HG02884 (cell line): Measurements from ENCODE around the gene CPB2.

ENCODE experiments used
- ATAC-seq: cut with Tn5 transposase; IDR thresholded peaks from one replicate; pipeline ENCODE4 v1.9.1; 2021; ENCODE audit warnings: mild to moderate bottlenecking, moderate library complexity; ENCODE audit not compliant: unreplicated experiment

Gene CPB2

DNA sequence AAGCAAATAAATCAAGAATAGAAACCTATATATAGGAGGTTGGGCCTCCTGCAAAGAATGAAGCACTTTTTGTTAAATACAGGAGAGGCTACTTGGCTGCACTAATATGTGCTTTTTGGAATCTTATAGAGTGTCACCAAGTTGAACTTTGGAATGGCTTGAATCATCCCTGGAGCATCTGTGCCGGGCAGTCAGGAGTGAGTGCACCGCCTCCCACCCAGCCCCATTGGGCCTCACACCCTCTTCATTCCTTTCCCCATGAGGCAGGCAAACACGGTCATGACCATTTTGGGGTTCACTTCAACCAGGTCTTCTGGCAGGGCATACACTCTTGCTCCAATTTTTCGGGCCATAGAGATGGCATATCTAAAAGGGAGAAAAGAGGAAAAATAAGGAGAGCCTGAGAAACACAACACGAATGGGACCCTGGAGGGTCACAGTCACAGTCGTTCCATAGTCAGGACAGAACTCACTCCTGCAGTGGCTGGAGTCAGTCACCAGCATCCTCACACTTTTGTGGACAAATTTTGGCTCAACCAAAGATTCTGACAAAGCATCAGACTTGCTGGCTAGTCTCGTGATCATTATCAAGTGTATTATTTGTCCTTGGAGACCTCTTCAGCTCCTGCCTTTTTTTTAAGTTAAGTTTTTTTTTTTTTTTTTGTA, 22.7 kb upstream of the CPB2 start:
- ATAC-seq: no peak

DNA sequence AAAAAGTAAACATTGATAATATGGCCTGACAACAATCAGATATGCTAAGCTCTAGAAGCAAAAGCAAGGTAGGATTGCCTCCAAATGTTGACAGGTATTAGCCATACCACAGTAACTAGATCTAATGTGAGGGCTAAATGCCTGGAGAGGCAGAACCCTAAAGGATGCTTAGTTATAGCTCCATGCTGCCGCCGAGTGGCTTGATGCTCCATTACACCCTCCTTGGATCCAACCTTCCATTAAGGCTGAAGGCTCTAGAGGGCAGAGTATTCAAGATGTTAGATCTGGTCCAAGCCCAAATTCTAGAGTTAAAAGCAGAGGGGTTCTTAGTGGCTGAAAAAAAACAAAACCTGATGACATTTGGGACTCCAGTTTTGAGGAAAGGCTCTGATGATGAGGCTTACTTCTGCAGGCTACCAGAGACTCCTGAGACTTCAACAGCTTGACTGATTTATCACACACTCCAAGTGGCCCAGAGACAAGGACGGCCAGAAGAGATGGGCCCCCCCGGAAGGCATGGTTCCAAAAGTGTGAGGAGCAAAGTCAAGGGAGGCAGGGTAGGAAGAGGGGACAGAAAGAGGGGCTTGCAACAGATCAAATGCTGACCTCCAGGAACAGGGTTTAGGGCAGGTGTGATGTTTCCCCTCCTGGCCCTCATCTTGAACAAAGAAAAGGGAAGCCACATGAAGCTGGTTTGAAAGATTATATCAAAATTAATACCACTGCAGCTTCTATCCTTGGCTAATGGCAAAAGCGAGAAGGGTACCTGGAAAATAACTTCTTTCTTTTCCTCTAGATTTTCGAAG, 21.9 kb upstream of the CPB2 start:
- peak; percentile 40 for ATAC-seq

DNA sequence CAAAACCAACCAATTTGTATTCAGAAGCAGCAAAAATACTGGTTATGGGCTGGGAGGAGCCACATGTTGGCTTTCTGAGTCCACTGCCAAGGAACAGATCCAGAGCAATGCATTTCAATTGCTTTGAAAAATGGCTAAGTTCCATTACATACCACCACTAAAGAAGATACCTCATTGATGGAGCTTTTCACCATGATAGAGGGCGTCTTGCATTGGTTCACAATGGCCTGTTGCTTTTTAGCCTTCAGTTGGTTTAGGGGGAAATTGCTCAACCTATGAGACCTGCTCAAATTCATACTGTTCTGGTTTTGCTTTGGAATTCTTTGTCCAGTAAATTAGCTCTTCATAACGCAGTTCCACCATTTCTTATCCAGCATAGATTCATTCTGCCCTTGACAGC, 21.2 kb upstream of the CPB2 start:
- no peak for ATAC-seq

DNA sequence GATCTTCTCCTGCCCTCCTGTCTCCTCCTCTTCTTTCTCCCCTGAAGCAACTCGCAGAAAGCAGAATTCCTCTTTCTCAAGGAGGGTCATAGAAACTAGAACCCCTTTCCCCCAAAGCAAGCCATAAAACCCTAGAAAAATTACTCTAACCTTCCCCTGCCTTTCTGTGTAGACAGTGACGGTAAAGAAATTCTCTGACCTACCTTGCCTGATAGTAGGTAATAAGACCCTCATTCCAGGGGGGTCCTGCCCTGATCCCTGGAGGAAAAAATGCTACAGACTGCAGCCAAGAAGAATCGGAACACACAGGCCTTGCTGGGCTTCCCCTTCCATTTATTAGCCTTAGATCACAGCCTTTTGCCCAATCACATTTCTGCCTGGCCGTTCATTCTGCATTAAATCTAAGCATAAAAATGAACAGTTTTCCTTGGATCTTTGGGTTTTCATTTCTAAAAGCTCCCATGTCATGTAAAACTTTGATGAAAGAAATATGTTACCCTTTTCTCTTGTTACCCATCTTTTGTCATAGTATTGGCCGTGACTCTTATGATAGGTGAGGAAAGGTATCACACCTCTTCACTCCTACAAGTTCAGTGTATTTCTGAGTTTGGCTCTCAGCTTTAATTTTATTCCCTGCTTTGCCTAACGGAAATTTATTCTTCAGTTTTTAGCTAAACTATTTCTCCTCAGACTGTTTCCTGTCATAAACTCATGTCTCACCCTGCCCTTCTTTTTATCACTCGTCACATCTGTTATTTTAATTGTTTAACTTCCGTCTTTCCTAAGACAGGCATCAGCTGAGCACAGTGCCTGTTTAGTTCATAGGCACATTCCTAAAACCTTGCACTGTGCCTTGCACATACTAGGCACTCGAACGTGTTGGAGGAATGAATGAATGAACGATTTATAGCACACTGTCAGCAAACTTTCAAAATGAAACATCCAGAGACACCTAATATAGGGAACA, 20.4 kb upstream of the CPB2 start:
- no peak for ATAC-seq

DNA sequence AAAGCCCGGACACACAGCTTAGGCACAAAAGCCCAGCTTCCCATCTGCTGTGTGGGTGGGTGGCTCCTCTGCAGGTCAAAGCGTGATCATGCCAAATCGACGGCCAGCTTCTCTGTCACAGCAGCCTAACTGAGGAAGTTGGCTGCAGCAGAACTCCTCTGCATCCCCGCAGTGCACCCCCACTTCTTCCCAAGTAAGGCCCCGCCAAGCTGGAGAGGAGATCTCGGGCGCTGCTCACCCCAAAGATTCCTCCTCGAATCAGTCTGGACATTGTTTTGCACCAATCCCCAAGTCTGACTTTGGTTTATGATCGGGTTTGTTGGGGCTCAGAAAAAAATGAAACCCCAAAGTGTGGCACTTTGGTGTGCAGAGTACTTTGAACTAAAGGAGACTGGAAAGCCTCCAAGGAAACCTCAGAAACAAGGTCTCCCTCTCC, 19.7 kb upstream of the CPB2 start:
- ATAC-seq: peak; percentile 41

DNA sequence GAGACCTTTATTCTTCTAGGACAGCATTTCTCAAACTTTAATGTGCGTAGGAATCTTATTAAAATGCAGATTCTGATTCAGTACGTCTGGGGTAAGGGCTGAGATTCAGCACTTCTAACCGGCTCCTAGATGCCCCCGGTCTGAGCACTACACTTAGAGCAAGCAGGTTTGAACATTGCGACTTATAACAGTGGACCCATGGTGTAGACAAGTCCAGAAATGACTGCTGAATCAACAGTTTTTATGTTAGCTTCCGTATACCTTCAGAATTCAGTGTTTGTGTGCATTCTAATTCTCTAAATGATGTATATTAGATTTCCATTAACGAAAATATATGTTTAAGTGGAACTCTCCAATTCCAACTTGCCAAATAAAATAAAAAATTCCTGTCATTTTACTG, 17.5 kb upstream of the CPB2 start:
- ATAC-seq: no peak

DNA sequence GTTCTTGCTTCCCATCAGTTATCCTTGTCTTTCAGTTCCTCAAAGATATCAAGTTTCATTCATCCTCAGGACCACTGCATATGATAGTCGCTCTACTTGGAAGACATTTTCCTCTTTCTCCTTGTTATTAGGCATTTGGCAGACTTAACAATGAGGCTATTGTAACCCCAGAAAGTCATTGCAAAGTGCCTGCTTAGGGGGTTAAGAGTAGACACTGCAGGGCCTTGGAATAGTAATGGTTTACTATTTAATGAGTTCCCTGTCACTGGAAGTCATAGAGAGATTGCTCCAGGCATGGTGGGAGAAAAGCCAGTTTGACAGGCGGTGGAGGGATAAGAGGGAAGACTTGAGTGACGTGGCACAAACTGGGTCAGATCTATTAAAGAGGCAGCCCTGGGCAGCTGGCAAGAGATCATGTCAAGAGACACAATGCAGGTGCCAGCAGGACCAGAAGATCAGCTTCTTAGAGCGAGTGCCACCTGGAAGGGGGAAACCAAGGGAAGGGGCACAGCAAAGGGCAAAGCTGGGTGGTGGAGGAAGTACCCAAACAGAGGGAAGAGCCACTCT, 16.8 kb upstream of the CPB2 start:
- ATAC-seq: no peak

DNA sequence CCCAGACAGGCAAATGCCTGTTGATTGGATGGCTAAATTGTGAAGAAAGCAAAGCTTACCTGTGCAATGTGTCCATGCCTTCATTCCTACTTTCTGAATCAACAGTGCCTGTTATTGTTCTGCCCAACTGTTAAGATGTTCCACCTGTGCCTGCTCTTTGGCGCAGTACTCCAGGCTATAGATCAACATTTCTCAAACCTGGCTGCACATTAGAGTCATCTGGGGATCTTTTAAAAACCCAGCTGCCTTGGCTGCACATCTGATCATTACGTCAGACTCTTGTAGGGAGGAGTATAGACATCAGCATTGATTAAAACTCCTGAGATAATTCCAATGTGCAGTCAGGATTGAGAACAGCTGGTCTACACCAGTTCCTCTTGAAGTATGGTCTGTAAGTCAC, 16.2 kb upstream of the CPB2 start:
- no peak for ATAC-seq

DNA sequence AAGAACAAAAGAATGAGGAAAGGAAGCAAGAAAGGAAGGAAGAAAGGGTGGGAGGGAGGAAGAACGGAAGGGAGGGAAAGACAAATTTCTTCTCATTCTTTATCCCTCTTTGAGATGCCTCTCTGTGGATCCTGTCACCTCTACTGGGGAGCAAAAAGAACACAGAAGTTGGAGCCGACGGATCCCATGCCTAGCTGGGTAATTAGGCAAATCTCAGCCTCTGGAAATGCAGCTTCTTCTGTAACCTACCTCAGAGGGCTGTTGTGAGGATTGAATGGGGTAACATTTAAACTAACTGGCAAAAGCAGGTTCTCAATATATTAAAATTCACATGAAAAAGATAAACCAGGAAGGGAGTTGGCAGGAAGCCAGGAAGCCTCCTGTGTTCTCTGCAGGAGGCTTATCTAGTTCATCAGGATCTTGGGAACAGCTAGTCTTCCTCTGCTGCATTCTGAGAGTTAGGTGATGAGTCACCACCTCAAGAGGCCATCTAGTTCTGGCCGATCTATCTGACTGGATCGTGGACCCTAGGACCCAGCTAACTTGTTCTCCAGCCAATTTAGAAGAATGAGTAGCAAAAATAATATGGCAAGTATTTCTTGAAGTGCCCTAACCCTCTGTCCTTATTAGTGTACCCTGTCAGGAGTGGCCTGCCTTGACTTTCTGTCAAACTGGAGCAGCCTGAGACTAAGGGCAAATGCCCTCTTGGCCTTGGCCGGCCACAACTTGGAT, 15.2 kb upstream of the CPB2 start:
- ATAC-seq: no peak

DNA sequence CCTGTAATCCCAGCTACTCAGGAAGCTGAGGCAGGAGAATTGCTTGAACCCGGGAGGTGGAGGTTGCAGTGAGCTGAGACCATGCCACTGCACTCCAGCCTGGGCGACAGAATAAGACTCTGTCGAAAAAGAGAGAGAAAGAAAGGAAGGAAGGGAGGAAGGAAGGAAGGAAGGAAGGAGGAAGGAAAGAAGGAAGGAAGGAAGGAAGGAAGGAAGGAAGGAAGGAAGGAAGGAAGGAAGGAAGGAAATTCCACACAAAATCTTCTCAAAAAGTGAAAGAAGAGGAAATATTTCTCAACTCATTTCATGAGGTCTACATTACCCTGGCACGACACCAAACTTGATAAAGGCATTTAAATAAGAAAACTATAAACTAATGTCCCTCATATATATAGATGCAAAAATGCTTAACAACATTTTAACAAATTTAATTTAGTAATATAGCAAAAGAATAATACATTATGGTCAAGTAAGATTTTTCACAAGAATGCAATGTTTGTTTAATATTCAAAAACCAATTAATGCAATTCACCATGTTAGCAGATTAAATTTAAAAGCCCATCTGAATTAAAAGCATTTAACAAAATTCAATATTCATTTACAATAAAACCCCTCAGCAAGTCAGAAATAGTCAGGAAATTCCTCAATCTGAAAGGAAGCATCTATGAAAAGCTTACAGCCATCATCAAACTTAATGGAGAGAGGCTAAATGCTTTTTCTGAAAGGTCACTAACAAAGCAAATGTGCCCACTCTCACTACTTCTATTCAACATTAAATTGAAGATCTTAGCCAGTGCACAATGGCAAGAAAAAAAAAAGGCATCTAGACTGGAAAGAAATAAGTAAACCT, 12.0 kb upstream of the CPB2 start:
- ATAC-seq: no peak

DNA sequence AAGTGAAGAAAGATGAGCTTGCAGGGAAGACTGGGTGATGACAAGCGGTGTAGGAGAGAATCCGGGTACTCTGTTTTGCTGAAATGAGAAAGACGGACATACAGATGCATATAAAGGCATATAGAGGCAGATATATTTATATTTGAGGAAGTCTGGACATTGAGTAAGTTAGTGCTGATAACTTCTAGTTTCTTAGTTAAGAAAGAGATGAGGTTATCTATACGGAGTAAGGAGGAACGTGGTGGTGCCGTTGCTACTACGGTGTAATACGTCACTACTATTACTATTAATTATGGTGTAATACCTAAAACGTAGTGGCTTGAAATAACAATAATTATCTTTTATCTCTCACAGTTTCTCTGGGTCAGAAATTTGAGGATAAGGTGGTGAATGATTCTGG, 9.8 kb upstream of the CPB2 start:
- ATAC-seq: no peak

DNA sequence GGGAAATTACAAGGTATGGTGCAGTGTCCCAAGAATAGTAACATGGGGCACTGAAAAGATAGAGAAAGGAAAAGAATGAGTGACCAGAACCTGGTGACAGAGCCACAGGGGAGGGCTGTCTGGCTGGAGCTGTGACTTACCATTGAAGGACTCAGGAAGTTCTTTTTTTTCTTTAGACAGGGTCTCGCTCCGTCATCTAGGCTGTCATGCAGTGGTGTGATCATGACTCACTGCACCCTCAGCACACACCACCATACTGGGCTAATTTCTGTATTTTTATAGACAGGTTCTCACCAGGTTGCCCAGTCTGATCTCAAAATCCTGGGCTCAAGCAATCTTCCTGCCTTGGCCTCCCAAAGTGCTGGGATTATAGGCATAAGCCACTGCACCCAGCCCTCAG, 8.8 kb upstream of the CPB2 start:
- ATAC-seq: no peak

DNA sequence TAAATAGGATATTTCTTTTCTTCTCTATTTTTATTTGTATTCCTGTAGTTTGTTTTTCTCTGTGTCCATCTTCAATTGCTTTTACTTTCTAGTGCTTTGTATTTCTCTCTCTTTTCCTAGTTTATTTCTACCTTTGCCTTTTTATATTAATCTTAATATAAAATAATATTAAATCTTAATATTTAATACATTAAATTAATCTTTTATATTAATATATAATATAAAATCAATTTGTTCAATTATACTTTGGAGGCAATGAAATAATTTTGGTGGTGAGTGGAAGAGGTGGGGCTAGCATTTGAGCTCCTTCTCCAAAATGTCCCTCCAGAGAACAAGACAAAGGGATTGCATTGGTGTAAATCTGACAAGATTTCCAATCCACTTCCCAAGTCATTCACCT, 6.3 kb upstream of the CPB2 start:
- ATAC-seq: no peak

DNA sequence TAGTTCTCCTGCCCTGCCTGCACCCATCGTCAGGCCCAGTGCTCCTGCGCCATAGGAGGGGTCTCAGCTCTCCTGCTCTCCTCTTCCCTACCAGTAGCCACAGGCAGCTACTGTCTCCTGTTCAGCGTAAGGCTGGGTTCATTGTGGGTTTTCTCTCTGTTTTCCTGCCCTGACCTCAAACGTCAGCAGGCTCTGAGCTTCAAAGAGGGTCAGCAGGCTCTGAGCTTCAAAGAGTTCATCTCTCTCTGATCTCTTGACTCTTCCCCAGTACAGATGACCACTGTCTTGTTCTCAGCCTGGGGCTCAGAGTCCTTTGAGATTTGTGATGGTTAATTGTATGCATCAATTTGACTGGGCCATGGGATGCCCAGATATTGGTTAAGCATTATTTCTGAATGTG, 4.6 kb upstream of the CPB2 start:
- ATAC-seq: no peak

DNA sequence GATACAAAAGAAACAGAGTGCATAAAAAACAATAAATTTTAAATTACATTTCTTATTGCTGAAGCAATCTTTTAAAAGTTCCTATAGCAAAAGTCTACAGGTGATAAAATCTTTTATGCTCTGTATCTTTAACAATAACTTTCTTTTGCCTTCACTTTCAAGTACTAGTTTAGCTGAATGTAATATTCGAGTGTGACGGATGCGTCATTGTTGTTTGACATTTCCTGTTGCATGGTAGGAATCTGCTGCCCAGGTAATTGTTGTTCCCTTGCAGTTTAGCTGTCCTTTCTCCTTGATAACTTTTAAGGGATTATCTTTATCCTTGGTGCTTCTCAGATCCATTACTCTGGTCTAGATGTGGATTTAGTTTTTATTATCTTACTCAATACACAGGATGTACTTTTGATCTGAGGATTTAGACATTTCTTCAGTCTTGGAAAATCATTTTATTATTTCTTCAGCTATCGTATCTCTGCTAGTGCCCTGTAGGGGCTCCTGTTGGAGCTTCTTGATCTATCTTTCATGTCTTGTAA, 2.1 kb upstream of the CPB2 start:
- ATAC-seq: peak; percentile 61

DNA sequence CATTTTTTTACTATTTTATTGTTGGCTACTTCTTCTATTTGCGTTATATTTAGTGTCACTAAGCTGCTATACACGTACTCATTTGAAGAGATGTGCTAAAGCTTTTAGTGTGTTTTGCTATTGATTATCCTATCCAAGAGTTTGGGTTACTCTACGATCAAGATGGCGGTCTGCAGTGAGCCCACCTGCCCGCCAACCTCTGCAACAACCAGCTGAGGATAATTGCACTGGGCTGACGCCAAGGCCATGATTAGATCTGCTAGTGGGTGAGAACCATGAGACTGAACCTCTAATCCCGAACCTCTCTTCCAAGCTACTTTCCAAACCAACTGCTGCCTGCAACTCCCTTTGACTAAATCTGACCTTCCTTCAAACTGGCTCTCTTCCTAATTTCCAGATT, 1.8 kb downstream of the CPB2 start:
- no peak for ATAC-seq

DNA sequence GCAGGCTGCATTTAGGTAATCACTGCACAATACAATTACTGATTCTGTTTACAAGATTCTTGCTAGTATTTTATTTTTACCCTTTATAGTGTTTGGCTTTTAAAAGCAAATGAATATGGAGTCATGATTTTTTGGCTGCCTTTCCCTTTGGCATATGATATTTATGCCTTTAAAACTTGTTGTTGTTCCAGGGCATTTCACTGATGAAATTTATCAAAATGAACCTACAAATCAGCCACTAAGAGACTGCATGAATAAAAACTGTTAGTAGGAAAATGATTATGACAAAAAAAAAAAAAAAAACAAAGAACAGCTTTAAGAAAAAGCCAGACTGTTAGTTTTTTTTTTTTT, 2.6 kb downstream of the CPB2 start:
- no peak for ATAC-seq

DNA sequence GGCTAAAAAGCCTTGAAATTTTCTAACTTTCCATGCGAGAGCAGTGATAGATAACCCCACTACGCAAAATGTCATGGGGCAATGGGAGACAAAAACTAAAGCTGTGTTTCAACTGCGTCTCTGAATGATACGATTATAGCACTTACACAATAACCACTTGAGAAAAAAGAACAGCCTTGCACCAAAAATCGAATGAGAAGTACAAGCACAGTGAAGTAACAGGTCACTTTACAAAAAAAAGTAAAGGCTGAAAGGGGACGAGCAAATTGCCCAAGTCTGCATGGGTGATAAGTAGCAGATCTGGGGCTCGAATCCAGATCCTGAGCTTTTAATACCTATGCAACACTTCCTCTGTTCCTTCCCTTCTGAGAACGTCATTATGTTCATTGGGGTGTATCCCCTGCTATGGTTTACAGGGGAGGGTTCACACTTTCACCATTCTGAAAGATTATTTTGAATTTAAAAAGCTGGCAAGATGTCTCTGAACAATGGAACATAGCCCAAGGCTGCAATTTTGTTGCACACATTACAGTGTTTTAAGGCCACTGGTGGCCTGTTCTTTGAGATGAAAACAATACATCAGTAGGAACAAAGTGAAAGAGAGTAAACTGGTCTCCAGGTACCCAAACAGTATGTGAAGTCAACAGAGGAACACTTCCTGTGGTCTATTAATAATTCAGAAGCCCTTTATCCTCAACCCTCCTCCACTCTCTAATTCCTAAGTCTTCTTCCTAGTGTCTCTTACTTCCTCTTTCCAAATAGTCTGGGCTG, 3.2 kb downstream of the CPB2 start:
- ATAC-seq: no peak

DNA sequence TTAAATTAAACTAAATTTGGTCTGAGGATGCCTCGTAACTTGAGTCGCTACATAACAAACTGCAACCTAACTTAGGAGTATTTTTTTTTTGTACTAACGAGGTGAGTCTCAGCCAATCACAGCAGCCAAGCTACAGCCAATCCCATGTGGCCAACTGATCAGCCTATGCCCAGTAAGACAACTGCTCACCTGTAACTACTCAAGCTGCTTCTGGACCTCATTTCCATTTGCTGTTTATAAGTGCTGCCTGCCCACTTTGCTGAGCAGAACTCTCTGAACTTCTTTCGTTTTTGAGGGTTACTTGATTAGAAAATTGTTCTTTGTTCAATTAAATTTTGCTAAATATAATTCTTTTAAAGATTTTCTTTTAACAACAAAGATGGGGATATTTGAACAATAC, 3.8 kb downstream of the CPB2 start:
- no peak for ATAC-seq
